ENCODE results near the gene OPTC. TPM values are rescaled to one million over a fixed set of nuclear protein-coding genes. Genes with fewer than 3 reads are reported as not detected.

Gene OPTC
- total RNA-seq, 1 donor from 2014 or later, result not detected

DNA sequence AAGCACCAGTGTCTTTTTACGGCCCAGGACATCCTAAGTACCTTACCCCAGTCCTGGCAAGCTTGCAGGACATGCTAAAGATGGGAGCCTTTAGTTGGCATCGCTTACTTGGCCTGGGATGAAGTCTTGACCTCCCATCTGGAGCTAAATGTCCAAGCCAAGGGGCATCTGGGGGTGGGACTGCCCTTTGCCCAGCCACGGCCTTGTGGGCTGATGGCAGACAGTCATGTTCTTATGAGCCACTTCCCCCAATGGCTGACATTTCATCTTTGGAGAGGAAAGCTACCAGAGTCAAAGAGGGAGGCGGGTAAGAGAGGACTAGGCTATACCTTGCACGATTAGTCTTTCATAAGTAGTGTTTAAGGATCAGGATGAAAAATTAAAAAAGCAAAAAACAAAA, 32.2 kb downstream of the OPTC start:
- Mint-ChIP-seq H3K27ac (no peak overlapping the region), H3K9me3 (no peaks in the 10 kb centered on the region), H3K4me1 (ENCODE audit: low read depth) (peaks cover 8% of the 10 kb centered on the region), H3K27me3 (ENCODE audit: low read depth) (peaks cover 2% of the 10 kb centered on the region), H3K4me3 (ENCODE audit: low read depth) (no peak overlapping the region), H3K36me3 (ENCODE audit: low read depth) (no peaks in the 10 kb centered on the region)
- no peak for DNase-seq (ENCODE audit: low spot score)
- intact Hi-C loops (cut with micrococcal nuclease), result no loop called here

DNA sequence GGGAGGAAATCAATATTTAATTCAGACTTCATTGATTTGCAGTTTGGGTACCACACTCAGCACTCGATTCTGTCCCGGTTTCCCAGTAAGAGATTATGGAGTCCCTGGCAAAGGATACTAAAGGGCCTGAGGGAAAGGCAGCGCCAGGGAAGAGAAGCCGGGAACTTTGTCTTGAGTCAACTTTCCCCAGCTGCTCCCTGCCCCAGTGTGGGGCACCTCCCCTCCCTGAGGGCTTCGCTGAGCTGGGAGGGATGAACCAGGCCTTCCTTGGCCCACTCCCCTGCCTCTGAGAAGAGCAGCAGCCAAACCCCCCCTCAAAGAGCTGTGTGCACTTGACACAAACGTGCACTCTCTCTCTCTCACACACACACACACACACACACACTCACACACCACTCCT, 32.6 kb downstream of the OPTC start:
- no peak overlapping the region for H3K4me3 Mint-ChIP-seq (ENCODE audit: low read depth)
- peaks cover 3% of the 10 kb centered on the region for H3K27me3 Mint-ChIP-seq (ENCODE audit: low read depth)
- no peak for DNase-seq (ENCODE audit: low spot score)
- peaks cover 5% of the 10 kb centered on the region for H3K4me1 Mint-ChIP-seq (ENCODE audit: low read depth)
- intact Hi-C loops (cut with micrococcal nuclease), result no loop called here
- no peak overlapping the region for H3K27ac Mint-ChIP-seq
- no peaks in the 10 kb centered on the region for H3K9me3 Mint-ChIP-seq
- H3K36me3 Mint-ChIP-seq (ENCODE audit: low read depth), result no peaks in the 10 kb centered on the region

DNA sequence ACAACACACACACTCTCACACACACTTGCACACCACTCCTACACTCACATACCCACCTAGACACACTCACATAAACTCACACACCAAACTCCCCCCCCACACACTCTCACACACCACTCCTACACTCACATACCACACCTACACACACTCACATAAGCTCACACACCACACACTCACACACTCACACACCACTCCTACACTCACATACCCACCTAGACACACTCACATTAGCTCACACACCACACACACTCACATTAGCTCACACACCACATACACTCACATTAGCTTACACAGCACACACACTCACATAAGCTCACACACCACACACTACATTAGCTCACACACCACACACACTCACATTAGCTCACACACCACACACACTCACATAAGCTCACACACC, 33.1 kb downstream of the OPTC start:
- H3K9me3 Mint-ChIP-seq, result no peaks in the 10 kb centered on the region
- peaks cover 4% of the 10 kb centered on the region for H3K4me1 Mint-ChIP-seq (ENCODE audit: low read depth)
- peaks cover 4% of the 10 kb centered on the region for H3K27me3 Mint-ChIP-seq (ENCODE audit: low read depth)
- H3K27ac Mint-ChIP-seq, result no peak overlapping the region
- no peak for DNase-seq (ENCODE audit: low spot score)
- intact Hi-C loops (cut with micrococcal nuclease), result no loop called here
- H3K4me3 Mint-ChIP-seq (ENCODE audit: low read depth), result no peak overlapping the region
- H3K36me3 Mint-ChIP-seq (ENCODE audit: low read depth), result no peaks in the 10 kb centered on the region

DNA sequence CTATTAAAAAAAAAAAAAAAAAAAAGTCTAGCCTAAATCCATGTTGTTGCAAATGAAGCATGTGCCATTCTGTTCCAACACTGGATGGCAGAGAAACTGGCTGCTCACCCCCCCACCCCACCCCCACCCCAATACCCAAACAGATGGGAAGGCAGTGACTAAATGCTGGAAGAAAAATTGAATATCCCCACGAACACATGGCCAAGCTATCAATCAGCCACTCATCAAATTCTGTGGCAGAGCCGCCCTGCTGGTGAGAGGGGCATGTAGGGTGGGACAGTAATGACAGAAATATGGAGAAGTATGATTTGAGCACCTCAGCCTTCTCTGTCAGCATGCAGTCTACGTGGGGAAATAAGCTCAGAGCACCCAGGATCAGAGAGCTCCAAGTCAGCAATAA, 34.1 kb downstream of the OPTC start:
- Mint-ChIP-seq H3K36me3 (ENCODE audit: low read depth) (no peaks in the 10 kb centered on the region), H3K9me3 (no peaks in the 10 kb centered on the region), H3K27me3 (ENCODE audit: low read depth) (peaks cover 4% of the 10 kb centered on the region), H3K4me3 (ENCODE audit: low read depth) (no peak overlapping the region), H3K4me1 (ENCODE audit: low read depth) (peaks cover 4% of the 10 kb centered on the region), H3K27ac (no peak overlapping the region)
- no peak for DNase-seq (ENCODE audit: low spot score)
- intact Hi-C loops (cut with micrococcal nuclease), result no loop called here

DNA sequence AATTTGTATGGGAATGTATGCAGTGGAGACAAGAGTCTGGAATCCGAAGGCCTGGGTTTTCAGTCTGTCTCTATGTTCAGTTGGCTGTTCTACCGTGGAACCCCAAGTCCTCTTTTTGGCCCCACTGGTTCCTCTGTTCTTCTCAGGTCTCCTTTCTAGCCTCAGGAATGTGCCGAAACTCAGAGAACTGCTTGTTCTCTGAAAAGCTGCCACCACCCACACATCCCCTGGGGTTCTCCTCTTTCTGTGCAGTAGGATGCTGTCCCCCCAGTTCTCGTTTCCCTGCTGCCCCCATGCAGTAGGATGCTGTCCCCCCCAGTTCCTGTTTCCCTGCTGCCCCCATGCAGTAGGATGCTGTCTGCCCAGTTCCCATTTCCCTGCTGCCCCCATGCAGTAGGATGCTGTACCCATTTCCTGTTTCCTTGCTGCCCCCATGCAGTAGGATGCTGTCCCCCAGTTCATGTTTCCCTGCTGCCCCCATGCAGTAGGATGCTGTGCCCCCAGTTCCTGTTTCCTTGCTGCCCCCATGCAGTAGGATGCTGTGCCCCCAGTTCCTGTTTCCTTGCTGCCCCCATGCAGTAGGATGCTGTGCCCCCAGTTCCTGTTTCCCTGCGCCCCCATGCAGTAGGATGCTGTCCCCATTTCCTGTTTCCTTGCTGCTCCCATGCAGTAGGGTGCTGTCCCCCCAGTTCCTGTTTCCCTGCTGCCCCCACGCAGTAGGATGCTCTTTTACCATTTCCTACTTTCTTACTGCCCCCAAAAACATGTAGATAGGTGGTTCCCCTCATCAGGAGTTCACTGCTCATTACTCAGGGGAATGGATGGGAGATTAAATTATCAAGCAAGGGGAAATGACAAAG, 35.3 kb downstream of the OPTC start:
- Mint-ChIP-seq H3K27ac (no peak overlapping the region), H3K4me1 (ENCODE audit: low read depth) (peaks cover 4% of the 10 kb centered on the region), H3K27me3 (ENCODE audit: low read depth) (peaks cover 4% of the 10 kb centered on the region), H3K9me3 (no peaks in the 10 kb centered on the region), H3K4me3 (ENCODE audit: low read depth) (no peak overlapping the region), H3K36me3 (ENCODE audit: low read depth) (no peaks in the 10 kb centered on the region)
- intact Hi-C loops (cut with micrococcal nuclease), result no loop called here
- no peak for DNase-seq (ENCODE audit: low spot score)

DNA sequence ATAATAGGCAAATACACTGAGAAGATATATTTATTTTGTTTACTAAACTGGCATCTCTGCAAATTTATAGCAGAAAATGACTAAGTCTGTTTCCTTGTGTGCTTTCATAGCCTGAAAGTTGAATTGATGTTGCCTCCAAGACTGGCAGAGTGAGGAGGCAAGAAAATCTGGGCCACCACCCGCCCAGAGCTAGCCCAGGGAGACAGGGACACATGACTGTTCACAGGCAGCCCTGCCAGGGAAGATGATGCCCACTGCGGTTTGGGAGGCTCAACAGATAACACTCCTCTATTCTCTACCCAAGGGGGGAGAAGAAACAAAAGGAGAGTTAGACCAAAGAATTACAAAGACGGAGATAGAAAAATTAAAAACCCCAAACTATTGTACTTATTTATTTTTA, 37.1 kb downstream of the OPTC start:
- no peaks in the 10 kb centered on the region for H3K9me3 Mint-ChIP-seq
- H3K4me1 Mint-ChIP-seq (ENCODE audit: low read depth), result peaks cover 4% of the 10 kb centered on the region
- no peak overlapping the region for H3K27ac Mint-ChIP-seq
- no peaks in the 10 kb centered on the region for H3K36me3 Mint-ChIP-seq (ENCODE audit: low read depth)
- no peak overlapping the region for H3K4me3 Mint-ChIP-seq (ENCODE audit: low read depth)
- H3K27me3 Mint-ChIP-seq (ENCODE audit: low read depth), result peaks cover 8% of the 10 kb centered on the region
- intact Hi-C loops (cut with micrococcal nuclease), result no loop called here
- no peak for DNase-seq (ENCODE audit: low spot score)

DNA sequence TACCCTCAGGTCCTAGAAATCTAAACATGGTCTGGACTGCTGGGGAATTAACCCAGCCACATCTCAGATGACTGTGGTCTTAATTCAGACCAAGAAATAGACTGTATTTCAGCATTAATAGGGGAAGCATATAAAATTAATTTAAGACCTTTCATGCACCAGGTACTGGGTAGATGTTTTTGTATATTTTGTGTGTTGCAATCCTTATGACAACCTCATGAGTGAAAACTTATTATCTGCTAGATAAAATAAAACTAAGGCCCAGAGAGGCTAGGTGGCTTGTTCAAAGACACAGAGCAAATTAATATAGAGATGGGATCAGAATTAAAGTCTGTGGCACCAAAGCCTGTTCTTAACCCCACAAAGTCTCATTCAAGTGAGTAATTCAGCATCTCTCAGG, 40.1 kb downstream of the OPTC start:
- peaks cover 8% of the 10 kb centered on the region for H3K27me3 Mint-ChIP-seq (ENCODE audit: low read depth)
- H3K4me1 Mint-ChIP-seq (ENCODE audit: low read depth), result peaks cover 4% of the 10 kb centered on the region
- no peak for DNase-seq (ENCODE audit: low spot score)
- H3K9me3 Mint-ChIP-seq, result no peaks in the 10 kb centered on the region
- no peaks in the 10 kb centered on the region for H3K36me3 Mint-ChIP-seq (ENCODE audit: low read depth)
- intact Hi-C loops (cut with micrococcal nuclease), result no loop called here
- no peak overlapping the region for H3K4me3 Mint-ChIP-seq (ENCODE audit: low read depth)
- no peak overlapping the region for H3K27ac Mint-ChIP-seq

DNA sequence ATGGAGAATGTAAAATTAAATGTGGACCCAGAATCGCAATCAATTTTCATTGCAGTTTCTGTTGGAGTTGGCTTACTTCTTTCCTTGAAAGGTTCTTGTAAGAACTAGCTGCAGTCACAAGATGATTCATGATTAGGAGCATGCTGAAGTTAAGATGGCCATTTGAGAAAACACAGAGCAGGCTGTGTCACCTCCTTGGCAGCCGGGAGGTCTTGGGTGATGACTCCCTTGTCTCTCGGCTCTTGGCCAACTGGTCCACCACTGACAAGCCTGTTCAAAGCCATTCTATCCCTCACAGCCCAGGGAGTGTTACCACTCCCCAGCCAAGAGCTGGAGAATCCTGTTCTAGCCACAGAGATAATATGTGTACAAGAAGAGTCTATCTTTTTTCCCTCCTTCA, 40.6 kb downstream of the OPTC start:
- Mint-ChIP-seq H3K27ac (no peak overlapping the region), H3K36me3 (ENCODE audit: low read depth) (no peaks in the 10 kb centered on the region), H3K4me3 (ENCODE audit: low read depth) (no peak overlapping the region), H3K27me3 (ENCODE audit: low read depth) (peaks cover 8% of the 10 kb centered on the region), H3K4me1 (ENCODE audit: low read depth) (peaks cover 3% of the 10 kb centered on the region), H3K9me3 (no peaks in the 10 kb centered on the region)
- intact Hi-C loops (cut with micrococcal nuclease), result no loop called here
- DNase-seq (ENCODE audit: low spot score), result no peak

DNA sequence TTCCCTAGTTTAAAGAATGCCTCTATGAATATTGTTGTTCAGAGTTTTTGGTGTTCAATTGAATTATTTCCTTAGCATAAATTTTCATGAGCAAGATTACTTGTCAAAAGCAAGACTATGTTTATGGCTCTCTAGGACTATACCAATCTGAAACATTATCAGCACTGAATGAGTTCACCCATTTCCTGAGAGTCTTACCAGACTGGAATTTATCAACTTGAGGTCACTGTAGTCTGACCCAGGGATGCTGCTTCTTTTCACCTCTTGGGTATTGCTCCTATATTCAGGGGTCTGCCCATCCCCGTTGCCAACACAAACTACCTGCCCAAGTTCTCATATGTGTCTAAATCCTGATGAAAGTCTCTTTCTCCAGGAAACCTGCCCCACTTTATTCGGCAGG, 42.6 kb downstream of the OPTC start:
- Mint-ChIP-seq H3K27me3 (ENCODE audit: low read depth) (peaks cover 6% of the 10 kb centered on the region), H3K27ac (no peak overlapping the region), H3K4me1 (ENCODE audit: low read depth) (no peaks in the 10 kb centered on the region), H3K9me3 (no peaks in the 10 kb centered on the region), H3K36me3 (ENCODE audit: low read depth) (no peaks in the 10 kb centered on the region), H3K4me3 (ENCODE audit: low read depth) (no peak overlapping the region)
- intact Hi-C loops (cut with micrococcal nuclease), result no loop called here
- DNase-seq (ENCODE audit: low spot score), result no peak

DNA sequence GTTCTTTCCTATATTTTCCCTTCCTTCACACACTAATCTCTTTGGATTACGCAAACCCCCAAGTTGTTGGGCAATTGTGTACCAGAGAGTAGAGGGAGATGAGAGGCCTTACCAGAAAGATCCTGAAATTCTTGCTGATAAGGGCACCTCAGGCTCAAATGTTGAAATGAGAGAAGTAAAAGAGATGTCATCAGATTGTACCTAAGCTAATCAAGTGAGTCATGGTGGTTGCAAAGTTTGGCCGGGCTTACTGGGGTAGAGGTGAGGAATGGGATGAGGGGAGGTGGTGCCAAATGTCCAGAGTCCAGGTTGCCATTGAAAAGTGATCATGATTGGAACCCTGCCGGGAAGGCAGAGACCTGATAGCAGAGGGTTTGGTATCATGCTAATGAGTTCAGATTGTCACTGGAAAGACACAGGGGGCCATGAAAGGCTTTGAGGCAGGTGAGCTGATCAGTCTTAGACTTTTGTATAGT, 43.1 kb downstream of the OPTC start:
- Mint-ChIP-seq H3K9me3 (no peaks in the 10 kb centered on the region), H3K4me3 (ENCODE audit: low read depth) (no peak overlapping the region), H3K27ac (no peak overlapping the region), H3K27me3 (ENCODE audit: low read depth) (peaks cover 5% of the 10 kb centered on the region), H3K4me1 (ENCODE audit: low read depth) (no peaks in the 10 kb centered on the region), H3K36me3 (ENCODE audit: low read depth) (no peaks in the 10 kb centered on the region)
- intact Hi-C loops (cut with micrococcal nuclease), result no loop called here
- no peak for DNase-seq (ENCODE audit: low spot score)

DNA sequence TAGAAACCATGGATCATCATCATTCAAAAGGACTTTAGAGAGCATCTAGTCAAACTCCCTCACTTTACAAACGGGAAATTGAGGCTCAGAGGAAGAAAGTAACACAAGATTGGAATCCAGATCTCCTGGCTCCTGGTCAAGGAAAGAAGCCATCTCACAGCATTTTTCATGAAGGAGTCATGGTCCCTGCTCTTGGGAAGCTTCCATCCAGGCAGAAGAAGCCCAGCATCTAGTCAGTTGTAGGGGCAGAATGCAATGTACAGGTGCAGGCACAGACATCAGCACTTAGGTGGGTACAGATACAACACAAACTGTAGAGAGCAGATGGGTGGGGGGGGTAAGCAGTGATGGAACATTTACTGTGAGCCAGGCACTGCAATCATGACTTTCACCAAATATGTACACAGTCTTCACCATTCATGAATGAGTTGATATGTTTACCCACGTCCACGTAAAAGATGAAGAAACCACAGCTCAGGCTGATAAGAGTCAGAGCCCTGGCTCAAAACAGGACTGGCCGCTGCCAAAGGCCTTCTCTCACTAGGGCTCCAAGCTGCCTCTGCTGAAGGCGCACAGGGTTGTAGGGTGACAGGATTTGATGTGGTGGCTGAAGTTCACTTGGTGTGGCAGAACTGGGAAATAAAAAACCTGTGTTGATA, 44.0 kb downstream of the OPTC start:
- Mint-ChIP-seq H3K27me3 (ENCODE audit: low read depth) (peaks cover 4% of the 10 kb centered on the region), H3K27ac (no peak overlapping the region)
- intact Hi-C loops (cut with micrococcal nuclease), result no loop called here

DNA sequence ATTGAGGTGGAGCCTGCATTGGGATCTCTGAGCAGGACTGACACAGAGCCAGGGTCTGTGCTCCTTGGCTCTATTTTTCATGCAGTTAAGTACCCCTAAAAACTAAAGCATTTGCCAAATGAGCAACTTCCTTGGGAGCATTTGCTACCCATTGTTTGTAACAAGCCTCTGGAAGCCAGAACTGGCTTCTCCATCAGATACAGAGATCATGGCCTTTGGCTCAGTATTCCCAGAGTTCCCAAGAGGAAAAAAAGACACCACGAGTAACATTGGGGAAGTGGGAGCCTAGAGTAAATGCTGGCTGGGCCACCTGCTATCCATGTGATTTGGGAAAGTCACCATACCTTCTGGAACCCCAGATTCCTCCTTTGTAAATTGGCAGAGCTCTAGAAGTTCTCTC, 44.8 kb downstream of the OPTC start:
- Mint-ChIP-seq H3K36me3 (ENCODE audit: low read depth) (no peaks in the 10 kb centered on the region), H3K27me3 (ENCODE audit: low read depth) (peaks cover 4% of the 10 kb centered on the region), H3K4me3 (ENCODE audit: low read depth) (no peak overlapping the region), H3K4me1 (ENCODE audit: low read depth) (no peaks in the 10 kb centered on the region), H3K27ac (no peak overlapping the region), H3K9me3 (no peaks in the 10 kb centered on the region)
- intact Hi-C loops (cut with micrococcal nuclease), result no loop called here
- no peak for DNase-seq (ENCODE audit: low spot score)

More for the DNA sequence above, 44.0 kb downstream of the OPTC start:
- no peaks in the 10 kb centered on the region for H3K9me3 Mint-ChIP-seq
- H3K36me3 Mint-ChIP-seq (ENCODE audit: low read depth), result no peaks in the 10 kb centered on the region
- DNase-seq (ENCODE audit: low spot score), result no peak
- no peak overlapping the region for H3K4me3 Mint-ChIP-seq (ENCODE audit: low read depth)
- H3K4me1 Mint-ChIP-seq (ENCODE audit: low read depth), result no peaks in the 10 kb centered on the region

DNA sequence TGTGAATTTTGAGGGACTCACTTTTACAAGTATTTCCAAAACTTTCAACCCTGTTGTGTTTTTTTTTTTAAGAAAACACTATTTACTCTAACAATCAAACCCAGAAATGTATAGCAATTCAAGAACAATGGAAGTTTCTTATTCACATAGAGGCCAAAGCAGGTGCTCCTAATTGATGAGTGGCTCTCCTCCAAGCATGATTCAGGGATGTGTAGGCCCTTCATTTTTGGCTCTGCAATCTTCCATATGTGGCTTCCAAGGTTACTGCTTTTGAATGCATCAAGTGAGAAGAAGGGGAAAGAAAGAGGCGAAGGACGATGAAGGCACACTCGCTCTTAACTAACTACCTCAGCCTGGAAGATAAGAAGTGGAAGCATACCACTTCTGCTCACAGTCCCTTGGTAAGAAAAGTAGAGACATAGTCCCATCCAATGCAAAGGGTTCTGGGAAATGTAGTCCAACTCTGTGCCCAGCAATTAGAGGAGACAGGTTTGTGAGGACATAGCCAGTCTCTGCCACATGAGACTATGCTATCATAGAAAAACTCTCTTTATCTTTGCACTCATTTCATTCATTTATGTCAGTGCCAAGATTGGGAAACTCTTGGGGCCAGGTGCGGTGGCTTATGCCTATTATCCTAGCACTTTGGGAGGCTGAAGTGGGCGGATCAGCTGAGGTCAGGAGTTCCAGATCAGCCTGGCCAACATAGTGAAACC, 46.0 kb downstream of the OPTC start:
- intact Hi-C loops (cut with micrococcal nuclease), result no loop called here
- H3K36me3 Mint-ChIP-seq (ENCODE audit: low read depth), result no peaks in the 10 kb centered on the region
- no peak overlapping the region for H3K4me3 Mint-ChIP-seq (ENCODE audit: low read depth)
- H3K27me3 Mint-ChIP-seq (ENCODE audit: low read depth), result no peaks in the 10 kb centered on the region
- DNase-seq (ENCODE audit: low spot score), result no peak
- H3K9me3 Mint-ChIP-seq, result no peaks in the 10 kb centered on the region
- H3K4me1 Mint-ChIP-seq (ENCODE audit: low read depth), result no peaks in the 10 kb centered on the region
- H3K27ac Mint-ChIP-seq, result no peak overlapping the region

Measured in activated T-helper 2 cell treated with anti-CD3 and anti-CD28 coated beads, Interferon-gamma antibody, Interleukin-2, Interleukin-4, amounts not matched to agents 10 μg/mL and 5 μg/mL and 100 μg/mL, durations not matched to agents 14 hours and 24 hours and 36 hours (primary cell).